Measurements from ENCODE around the gene RIC3. TPM values are rescaled to one million over a fixed set of nuclear protein-coding genes. Genes with fewer than 3 reads are reported as not detected.

RIC3 gene
- total RNA-seq, 1 donor from 2014 or later = 12.9 TPM

GRCh38 chr11:8067567-8067928 lies 101.3 kb downstream of the RIC3 start:
- no peak for TF ChIP-seq CTCF (IDR thresholded peaks at IDR 0.05; ENCODE audit: borderline replicate concordance)
- H3K27ac ChIP-seq (replicated peaks) = peak overlapping the region; percentile 87
- peak; percentile 10 for DNase-seq
- no peaks in the 10 kb centered on the region for H3K36me3 ChIP-seq
- no peak overlapping the region for H3K4me3 ChIP-seq
- peaks cover 78% of the 10 kb centered on the region for H3K4me1 ChIP-seq
- intact Hi-C loops (cut with micrococcal nuclease) = no loop called here
- no peaks in the 10 kb centered on the region for H3K27me3 ChIP-seq (ENCODE audit: low read depth)
- H3K9me3 ChIP-seq (replicated peaks) = no peaks in the 10 kb centered on the region

- Histone ChIP-seq H3K4me1 (peaks cover 84% of the 10 kb centered on the region), H3K27me3 (ENCODE audit: low read depth) (no peaks in the 10 kb centered on the region), H3K36me3 (no peaks in the 10 kb centered on the region), H3K27ac (replicated peaks) (peak overlapping the region; percentile 87), H3K9me3 (replicated peaks) (no peaks in the 10 kb centered on the region), H3K4me3 (no peak overlapping the region)
- DNase-seq = peak; percentile 14
- no peak for TF ChIP-seq CTCF (IDR thresholded peaks at IDR 0.05; ENCODE audit: borderline replicate concordance)
- intact Hi-C loops (cut with micrococcal nuclease) = no loop called here
Observed at GRCh38 chr11:8066911-8067455, 101.8 kb downstream of the RIC3 start.

GRCh38 chr11:8066036-8066910 lies 102.6 kb downstream of the RIC3 start:
- intact Hi-C loops (cut with micrococcal nuclease) = no loop called here
- no peak for TF ChIP-seq CTCF (IDR thresholded peaks at IDR 0.05; ENCODE audit: borderline replicate concordance)
- Histone ChIP-seq H3K27ac (replicated peaks) (peak overlapping the region; percentile 87), H3K4me1 (peaks cover 91% of the 10 kb centered on the region), H3K4me3 (no peak overlapping the region), H3K27me3 (ENCODE audit: low read depth) (no peaks in the 10 kb centered on the region), H3K36me3 (no peaks in the 10 kb centered on the region), H3K9me3 (replicated peaks) (no peaks in the 10 kb centered on the region)
- DNase-seq = peak; percentile 14

GRCh38 chr11:8065031-8065430 lies 103.8 kb downstream of the RIC3 start:
- intact Hi-C loops (cut with micrococcal nuclease) = no loop called here
- no peak for DNase-seq

GRCh38 chr11:8063324-8063723 lies 105.5 kb downstream of the RIC3 start:
- no peaks in the 10 kb centered on the region for H3K9me3 ChIP-seq (replicated peaks)
- H3K4me3 ChIP-seq = peak overlapping the region; percentile 7
- TF ChIP-seq CTCF (IDR thresholded peaks at IDR 0.05; ENCODE audit: borderline replicate concordance) = no peak
- DNase-seq = no peak
- no peaks in the 10 kb centered on the region for H3K27me3 ChIP-seq (ENCODE audit: low read depth)
- peaks cover 90% of the 10 kb centered on the region for H3K4me1 ChIP-seq
- H3K36me3 ChIP-seq = no peaks in the 10 kb centered on the region
- intact Hi-C loops (cut with micrococcal nuclease) = no loop called here
- peak overlapping the region; percentile 86 for H3K27ac ChIP-seq (replicated peaks)

More at GRCh38 chr11:8065031-8065430, 103.8 kb downstream of the RIC3 start:
- Histone ChIP-seq H3K4me1 (peaks cover 97% of the 10 kb centered on the region), H3K9me3 (replicated peaks) (no peaks in the 10 kb centered on the region), H3K4me3 (no peak overlapping the region), H3K27ac (replicated peaks) (peak overlapping the region; percentile 86), H3K27me3 (ENCODE audit: low read depth) (no peaks in the 10 kb centered on the region), H3K36me3 (no peaks in the 10 kb centered on the region)
- no peak for TF ChIP-seq CTCF (IDR thresholded peaks at IDR 0.05; ENCODE audit: borderline replicate concordance)

Measured in left ventricle myocardium inferior (tissue), 1 donor.